ENCODE measurements around the gene FNBP1L. TPM values are rescaled to one million over a fixed set of nuclear protein-coding genes. Genes with fewer than 3 reads are reported as not detected.

The FNBP1L gene
- total RNA-seq, 1 experiment from 2014 or later, result 119 TPM

DNA sequence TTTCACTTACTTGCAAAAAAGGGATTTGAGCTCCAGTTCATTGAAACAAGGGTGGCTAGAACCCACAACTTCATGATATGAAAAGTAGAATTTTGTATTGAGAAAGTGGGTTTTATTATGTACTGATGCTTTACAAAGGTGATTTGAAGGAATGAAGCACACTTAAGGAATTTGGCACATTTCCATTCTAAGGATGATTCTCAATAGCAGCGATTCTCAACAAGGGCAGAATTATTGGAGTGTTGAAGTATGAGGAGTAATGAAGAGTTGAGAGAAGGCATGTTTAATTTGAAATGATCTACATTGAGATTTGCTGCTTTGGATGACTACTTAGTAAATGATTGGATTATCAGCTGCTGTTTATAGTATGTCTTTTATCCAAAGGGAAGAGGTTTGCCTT lies 54.7 kb downstream of the FNBP1L start:
- H3K4me2 ChIP-seq (ENCODE audit: insufficient read depth, insufficient read length, low read length), result no peak overlapping the region
- no peak for TF ChIP-seq CTCF (conservative IDR thresholded peaks at IDR 0.05)
- DNase-seq, result no peak
- no peak overlapping the region for H2BK12ac ChIP-seq (ENCODE audit: insufficient read length, low read depth, low read length)
- no peak overlapping the region for H3K56ac ChIP-seq (ENCODE audit: insufficient read length, low read depth, low read length)
- H3K79me2 ChIP-seq (ENCODE audit: insufficient read depth, low read length), result peaks cover 15% of the 10 kb centered on the region; the same call in 1 of the 2 replicates
- Mint-ChIP-seq H3K4me3 (no peak overlapping the region), H3K9me3 (peaks cover 5 to 6% of the 10 kb centered on the region in 2 experiments), H3K4me1 (peaks cover 37% of the 10 kb centered on the region in 2 experiments), H3K36me3 (ENCODE audit: insufficient read depth in 1 of 3, low read depth in 3 of 3) (peaks cover 37 to 52% (median 40%) of the 10 kb centered on the region in 3 experiments), H3K27me3 (ENCODE audit: low read depth) (no peaks in the 10 kb centered on the region), H3K27ac (0 out of 7 replicates have a peak overlapping the region, but pooled peaks of 1 of the 3 experiments have one; percentile 2)
- H3K27ac ChIP-seq (ENCODE audit: insufficient read length, low read depth, low read length), result no peak overlapping the region
- H4K5ac ChIP-seq (ENCODE audit: insufficient read length, low read depth, low read length), result no peak overlapping the region
- no peaks in the 10 kb centered on the region for H3K23me2 ChIP-seq (ENCODE audit: insufficient read length, low read depth, low read length, poor library complexity, severe bottlenecking)
- H3K14ac ChIP-seq (ENCODE audit: insufficient read depth, low read length), result no peak overlapping the region
- H3K27me3 ChIP-seq (ENCODE audit: insufficient read depth, low read length), result no peaks in the 10 kb centered on the region; the same call in 1 of the 2 replicates
- H3K18ac ChIP-seq (ENCODE audit: insufficient read length, low read depth, low read length), result no peak overlapping the region
- H3K9me3 ChIP-seq (ENCODE audit: control insufficient read depth, low read depth, low read length), result no peaks in the 10 kb centered on the region
- H2BK120ac ChIP-seq (ENCODE audit: low read depth, low read length, poor library complexity, severe bottlenecking), result no peak overlapping the region
- no peak overlapping the region for H2AFZ ChIP-seq (ENCODE audit: low read length)
- H2BK5ac ChIP-seq (ENCODE audit: insufficient read length, low read length), result no peak overlapping the region
- no CpG with 5 or more reads among the region's 1 CpG for whole genome bisulfite sequencing (ENCODE audit: extremely low coverage, insufficient read length, low lambda C conversion rate)
- H2AK5ac ChIP-seq (ENCODE audit: insufficient read length, low read length), result no peak overlapping the region
- no peak overlapping the region for H3T11ph ChIP-seq (ENCODE audit: low read length)
- H4K20me1 ChIP-seq (ENCODE audit: control insufficient read depth, insufficient read depth, insufficient read length), result peaks cover 2% of the 10 kb centered on the region
- no peak overlapping the region for H2BK15ac ChIP-seq (ENCODE audit: low read depth, low read length)
- H4K8ac ChIP-seq (replicated peaks; ENCODE audit: insufficient read length, low read depth, low read length), result no peak overlapping the region
- H3K23ac ChIP-seq (ENCODE audit: insufficient read length, low read depth, low read length), result no peak overlapping the region
- peaks cover 2% of the 10 kb centered on the region for H3K79me1 ChIP-seq (ENCODE audit: insufficient read depth, low read depth, low read length, poor library complexity, severe bottlenecking)
- H3K4ac ChIP-seq (ENCODE audit: low read depth, low read length), result no peak overlapping the region
- no peak overlapping the region for H3K9ac ChIP-seq (ENCODE audit: extremely low read depth, insufficient read length, low read length)
- no peak overlapping the region for H4K91ac ChIP-seq (ENCODE audit: insufficient read length, low read depth, low read length)
- no peak overlapping the region for H2BK20ac ChIP-seq (ENCODE audit: low read depth, low read length, poor library complexity, severe bottlenecking)
- H3K4me1 ChIP-seq (ENCODE audit: insufficient read depth, low read length), result no peaks in the 10 kb centered on the region
